Mammary epithelial cell (primary cell): ENCODE results near the gene PIGS.

Experiments used
- CTCF ChIP-seq, 2 donors: IDR thresholded peaks in 1 of 2; conservative IDR thresholded peaks in 1 of 2; 2 replicates each; pipeline ENCODE4 v1.5.1; 2011 to 2012; ENCODE audit warnings: inconsistent platforms in 2 of 2, low read length in 2 of 2, mild to moderate bottlenecking in 2 of 2, control low read depth in 1 of 2, low read depth in 1 of 2; ENCODE audit not compliant: insufficient read depth in 1 of 2; ENCODE audit errors: extremely low read depth in 1 of 2
- EZH2 ChIP-seq: IDR thresholded peaks from 2 replicates; pipeline ENCODE4 v1.6.1; 2012; ENCODE audit warnings: low read length, inconsistent platforms, borderline replicate concordance

- TF ChIP-seq CTCF (conservative IDR thresholded peaks at IDR 0.05 in 1 of 2, IDR thresholded peaks at IDR 0.05 in 1 of 2; ENCODE audit: extremely low read depth in 1 of 2, insufficient read depth in 1 of 2, low read depth in 1 of 2, low read length in 2 of 2) (no peak), EZH2 (no peak)
Measured at GRCh38 chr17:28528327-28529012, 42.9 kb downstream of the PIGS start.
